GM06990 (cell line): ENCODE measurements around the gene SYT6.

Source experiments
- DNase-seq: peaks from one replicate; pipeline ENCODE4 v3.0.0-alpha.2; 2011; ENCODE audit not compliant: insufficient read length; ENCODE audit errors: extremely low read depth
- H3K27me3 ChIP-seq: replicated peaks from 2 replicates; pipeline ENCODE4 v1.6.0; 2011; ENCODE audit warnings: low read length; ENCODE audit not compliant: control insufficient read depth, insufficient read depth
- H3K36me3 ChIP-seq: 2 replicates; pipeline ENCODE4 v1.5.1; 2011; ENCODE audit warnings: low read length; ENCODE audit not compliant: control insufficient read depth, insufficient read depth
- H3K4me3 ChIP-seq: replicated peaks from 2 replicates; pipeline ENCODE4 v1.5.1; 2011; ENCODE audit warnings: low read depth, mild to moderate bottlenecking, control low read depth, low read length
- CTCF ChIP-seq: IDR thresholded peaks from 2 replicates; pipeline ENCODE4 v1.5.1; 2011; ENCODE audit warnings: low read length, control low read depth, mild to moderate bottlenecking, inconsistent platforms; ENCODE audit not compliant: insufficient read depth, poor library complexity, severe bottlenecking

The SYT6 gene

GRCh38 chr1:114107474-114108435 is 45.9 kb downstream of the SYT6 start:
- Histone ChIP-seq H3K4me3 (no peak overlapping the region), H3K36me3 (no peaks in the 10 kb centered on the region), H3K27me3 (peaks cover 1% of the 10 kb centered on the region; the same call in 1 of the 2 replicates)
- no peak for TF ChIP-seq CTCF
- DNase-seq: no peak

GRCh38 chr1:114105421-114105979 is 48.2 kb downstream of the SYT6 start:
- DNase-seq: no peak
- TF ChIP-seq CTCF: no peak
- Histone ChIP-seq H3K4me3 (no peak overlapping the region), H3K27me3 (peaks cover 1% of the 10 kb centered on the region; the same call in 1 of the 2 replicates), H3K36me3 (no peaks in the 10 kb centered on the region)

- peaks cover 1% of the 10 kb centered on the region; the same call in 1 of the 2 replicates for H3K27me3 ChIP-seq
- H3K36me3 ChIP-seq: no peaks in the 10 kb centered on the region
- no peak for DNase-seq
- no peak overlapping the region for H3K4me3 ChIP-seq
- TF ChIP-seq CTCF: no peak
These were observed 48.7 kb downstream of the SYT6 start for GRCh38 chr1:114104949-114105348.

GRCh38 chr1:114103992-114104391 is 49.7 kb downstream of the SYT6 start:
- Histone ChIP-seq H3K4me3 (no peak overlapping the region), H3K27me3 (peaks cover 1% of the 10 kb centered on the region; the same call in 1 of the 2 replicates), H3K36me3 (no peaks in the 10 kb centered on the region)
- DNase-seq: no peak
- TF ChIP-seq CTCF: no peak

- H3K36me3 ChIP-seq: no peaks in the 10 kb centered on the region
- peaks cover 1% of the 10 kb centered on the region for H3K27me3 ChIP-seq
- no peak for TF ChIP-seq CTCF
- no peak for DNase-seq
- H3K4me3 ChIP-seq: no peak overlapping the region
These were observed 51.5 kb downstream of the SYT6 start for GRCh38 chr1:114102136-114102535.
